HG02973 (cell line): ENCODE results near the gene OCSTAMP.

Experiments
- ATAC-seq: cut with Tn5 transposase; IDR thresholded peaks from one replicate; pipeline ENCODE4 v1.9.1; 2021; ENCODE audit warnings: moderate library complexity; ENCODE audit not compliant: unreplicated experiment

OCSTAMP gene

GRCh38 chr20:46520976-46521579 is 29.4 kb downstream of the OCSTAMP start:
- no peak for ATAC-seq

- ATAC-seq, result no peak
Observed at GRCh38 chr20:46520540-46520939, 29.9 kb downstream of the OCSTAMP start.

DNA sequence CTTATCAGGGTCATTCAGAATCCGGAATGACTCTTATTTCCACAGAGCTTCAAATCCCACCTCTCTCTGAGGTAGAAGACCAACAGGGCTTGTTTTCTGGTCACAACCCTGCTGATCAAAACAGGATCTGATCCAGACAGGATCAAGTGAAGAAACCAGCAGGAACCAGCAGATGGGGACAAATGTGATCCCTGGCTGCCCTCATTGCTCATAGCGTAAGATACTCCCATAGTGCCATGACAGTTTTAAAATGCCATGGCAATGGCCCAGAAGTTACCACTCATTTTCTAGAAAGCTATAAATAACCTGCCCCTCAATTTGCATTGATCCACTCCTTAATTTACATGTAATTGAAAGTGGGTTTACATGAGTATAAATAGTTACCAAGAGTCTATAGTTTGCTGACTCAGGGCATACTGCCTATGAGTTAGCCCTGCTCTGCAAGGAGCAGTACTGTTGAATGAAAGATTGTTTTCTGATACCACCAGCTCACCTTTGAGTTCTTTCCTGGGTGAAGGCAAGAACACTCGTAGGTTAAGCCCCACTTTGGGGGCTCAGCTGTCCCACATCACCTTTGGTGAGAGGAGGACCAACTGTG is 30.9 kb downstream of the OCSTAMP start:
- ATAC-seq, result no peak

DNA sequence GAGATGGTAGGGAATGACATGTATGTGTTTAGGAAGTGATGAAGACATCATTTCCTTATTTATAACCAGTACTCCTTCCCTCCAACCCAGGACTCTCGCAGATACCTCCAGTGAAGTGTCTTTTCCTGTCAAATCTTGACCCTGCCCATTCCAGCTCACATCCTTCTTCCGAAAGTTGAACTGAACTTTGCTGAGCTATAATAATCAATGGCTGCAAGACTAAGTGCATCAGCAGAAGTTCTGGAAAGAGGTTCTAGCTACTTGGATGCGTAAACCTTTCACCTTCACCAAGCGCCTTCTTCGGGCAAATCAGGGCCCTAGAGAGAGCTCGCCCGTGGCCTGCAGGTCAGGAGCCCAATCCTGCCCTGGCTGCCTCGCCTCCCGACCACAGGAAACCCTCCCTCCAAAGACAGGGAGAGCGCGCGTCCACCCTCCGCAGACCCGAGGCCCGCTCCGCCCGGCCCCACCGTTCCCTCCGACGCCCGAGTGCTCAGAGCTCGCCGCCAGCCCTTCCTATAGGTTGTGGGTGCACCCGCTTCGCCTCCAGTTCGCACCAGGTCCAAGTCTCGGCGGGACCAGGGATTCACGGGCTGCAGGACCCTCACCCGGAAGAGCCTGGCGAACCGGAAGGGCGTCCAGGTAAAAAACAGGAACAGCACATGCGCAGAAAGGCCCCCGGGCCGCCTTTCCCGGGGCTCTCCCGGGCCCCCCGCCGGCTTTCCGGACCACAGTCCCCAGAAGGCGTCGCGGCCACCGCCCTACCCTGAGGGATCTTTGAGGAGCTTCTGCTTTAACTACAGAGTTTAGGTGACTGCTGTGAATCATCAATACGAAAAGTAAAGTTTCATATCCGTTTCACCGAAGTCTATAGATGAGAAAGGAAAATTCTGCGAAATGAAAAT is 37.3 kb downstream of the OCSTAMP start, which contains the start of gene ZNF334:
TSS of gene ZNF334 (minus strand) at position 617 of the 902 bp plus-strand sequence. CDS start 1,457 bp downstream, outside the sequence.
- no peak for ATAC-seq

DNA sequence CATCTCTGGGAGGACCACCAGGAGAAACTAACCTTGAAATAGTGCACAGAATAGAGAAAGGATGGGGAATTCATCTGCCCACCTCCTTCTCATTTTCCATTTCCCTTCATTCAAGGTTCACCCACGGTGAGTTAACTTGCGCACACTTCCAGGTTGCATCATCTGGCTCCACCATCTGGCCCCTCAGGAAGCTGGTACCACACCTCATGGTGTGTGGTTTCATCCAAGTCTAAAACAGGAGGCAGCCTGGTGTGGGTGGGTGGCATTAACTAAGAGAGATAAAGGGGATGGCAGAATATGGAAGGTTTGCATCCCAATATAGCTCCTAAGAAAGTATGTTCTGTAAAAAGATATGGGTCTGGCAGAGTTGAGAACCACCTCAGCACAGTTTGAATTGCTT is 40.9 kb downstream of the OCSTAMP start:
- no peak for ATAC-seq

DNA sequence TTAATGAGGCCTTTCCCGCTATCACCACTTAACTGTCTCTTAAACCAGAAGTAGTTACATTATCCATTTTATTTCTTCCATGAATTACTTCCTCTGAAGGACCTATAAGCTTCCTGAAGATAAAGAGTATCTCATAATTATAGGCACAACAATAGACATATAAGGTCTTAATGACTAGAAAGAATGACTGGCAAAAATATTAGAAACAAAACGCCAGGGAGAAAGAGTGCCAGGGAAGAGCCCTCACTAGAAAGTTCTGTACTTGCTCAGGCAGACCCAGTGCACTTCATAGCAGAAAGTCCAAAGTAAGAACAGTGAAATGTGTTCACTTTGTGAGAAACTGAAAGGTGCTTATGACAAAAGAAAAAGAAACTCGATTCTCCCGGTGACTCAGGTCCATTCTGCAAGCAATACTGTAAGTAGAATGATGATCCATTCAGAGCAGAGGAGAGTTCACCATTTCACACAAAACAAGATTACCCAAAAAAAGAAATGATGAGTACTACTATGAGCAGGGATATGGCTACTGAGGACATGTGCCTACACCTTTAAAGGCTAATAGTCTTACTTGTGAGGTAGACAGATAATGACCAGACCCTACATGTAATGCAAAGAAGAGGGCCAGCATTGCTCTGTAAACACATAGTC is 42.6 kb downstream of the OCSTAMP start:
- no peak for ATAC-seq

GRCh38 chr20:46505506-46505905 is 44.9 kb downstream of the OCSTAMP start:
- ATAC-seq, result no peak

GRCh38 chr20:46501961-46502360 is 48.5 kb downstream of the OCSTAMP start:
- ATAC-seq, result no peak

GRCh38 chr20:46501337-46501942 is 49.0 kb downstream of the OCSTAMP start:
- no peak for ATAC-seq

GRCh38 chr20:46494077-46494476 is 56.4 kb downstream of the OCSTAMP start:
- ATAC-seq, result no peak

DNA sequence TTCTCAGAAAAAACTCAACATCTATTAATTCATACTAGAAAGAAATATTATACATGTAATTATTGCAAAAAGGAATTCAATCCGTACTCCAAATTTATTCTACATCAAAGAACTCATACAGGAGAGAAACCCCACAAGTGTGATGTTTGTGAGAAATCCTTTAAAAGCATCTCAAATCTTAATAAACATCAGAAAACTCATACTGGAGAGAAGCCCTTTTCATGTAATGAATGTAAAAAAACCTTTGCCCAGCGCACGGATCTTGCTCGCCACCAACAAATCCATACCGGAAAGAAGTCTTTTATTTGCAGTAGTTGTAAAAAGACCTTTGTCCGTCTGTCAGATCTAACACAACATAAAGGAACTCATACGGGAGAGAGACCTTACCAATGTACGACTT is 59.1 kb downstream of the OCSTAMP start:
- ATAC-seq, result no peak
